Activated naive CD4-positive, alpha-beta T cell treated with anti-CD3 and anti-CD28 coated beads, Interleukin-2, amount 50 U/mL, for 16 hours (primary cell): Measurements from ENCODE around the gene STARD3.
A peak's percentile ranks its signal among the peaks of the same experiment; 100 is the strongest.

Experiments used
- DNase-seq: peaks from one replicate; pipeline ENCODE4 v3.0.0-alpha.2; 2020

The STARD3 gene

GRCh38 chr17:39639043-39639442, 2.1 kb downstream of the STARD3 start:
- DNase-seq = no peak

GRCh38 chr17:39639566-39640458, 2.9 kb downstream of the STARD3 start:
- no peak for DNase-seq

GRCh38 chr17:39640591-39641031, 3.7 kb downstream of the STARD3 start:
- DNase-seq = no peak

- no peak for DNase-seq
These were observed 4.2 kb downstream of the STARD3 start for GRCh38 chr17:39641097-39641496.

GRCh38 chr17:39641883-39642282, 4.9 kb downstream of the STARD3 start:
- no peak for DNase-seq

GRCh38 chr17:39642291-39643074, 5.5 kb downstream of the STARD3 start:
- no peak for DNase-seq

- no peak for DNase-seq
These were observed 6.3 kb downstream of the STARD3 start for GRCh38 chr17:39643271-39643670.

- no peak for DNase-seq
These were observed 10.3 kb downstream of the STARD3 start for GRCh38 chr17:39647256-39647655.

GRCh38 chr17:39648616-39649366, 11.8 kb downstream of the STARD3 start:
- DNase-seq = no peak

GRCh38 chr17:39650121-39650579, 13.2 kb downstream of the STARD3 start:
- DNase-seq = no peak

- DNase-seq = no peak
These were observed 15.1 kb downstream of the STARD3 start for GRCh38 chr17:39651923-39652586.

GRCh38 chr17:39652587-39653315, 15.8 kb downstream of the STARD3 start:
- DNase-seq = no peak

- DNase-seq = no peak
These were observed 16.3 kb downstream of the STARD3 start for GRCh38 chr17:39653316-39653661.

GRCh38 chr17:39653662-39654331, 16.9 kb downstream of the STARD3 start:
- peak; percentile 81 for DNase-seq

GRCh38 chr17:39655105-39655504, 18.2 kb downstream of the STARD3 start:
- no peak for DNase-seq

GRCh38 chr17:39658346-39658745, 21.4 kb downstream of the STARD3 start:
- no peak for DNase-seq

GRCh38 chr17:39658760-39659159, 21.8 kb downstream of the STARD3 start:
- DNase-seq = no peak

GRCh38 chr17:39659279-39660010, 22.5 kb downstream of the STARD3 start:
- no peak for DNase-seq

GRCh38 chr17:39660011-39660360, 23.0 kb downstream of the STARD3 start:
- DNase-seq = no peak
